Ovary (tissue), 9 donors: ENCODE results near the gene TRIM42. TPM values are rescaled to one million over a fixed set of nuclear protein-coding genes. Genes with fewer than 3 reads are reported as not detected.
A peak's percentile ranks its signal among the peaks of the same experiment; 100 is the strongest.

Experiments used
- DNase-seq, 5 donors: peaks; one replicate each; pipeline ENCODE4 v3.0.0-alpha.2; 2019 to 2020
- H3K27ac ChIP-seq, 2 donors: fragments of 200-600 bp; one replicate each; pipeline versions ENCODE4 v1.5.1 to v1.8.0; 2019 to 2022
- H3K27me3 ChIP-seq: fragments of 200-600 bp; one replicate; pipeline ENCODE4 v1.8.0; 2022
- H3K36me3 ChIP-seq: fragments of 200-600 bp; sonication (generic); one replicate; pipeline ENCODE4 v1.5.1; 2019
- H3K4me1 ChIP-seq: one replicate; pipeline ENCODE4 v1.8.1; 2013; ENCODE audit warnings: mild to moderate bottlenecking, moderate library complexity; ENCODE audit not compliant: insufficient read depth
- H3K4me3 ChIP-seq: fragments of 200-600 bp; sonication (generic); one replicate; pipeline ENCODE4 v1.5.1; 2017
- H3K9me3 ChIP-seq, 2 donors: fragments of 200-600 bp in 1 of 2; sonication (generic) in 1 of 2; one replicate each; pipeline versions ENCODE4 v1.5.1 to v1.8.1; 2013 to 2019; ENCODE audit warnings: mild to moderate bottlenecking in 1 of 2, moderate library complexity in 1 of 2
- EP300 ChIP-seq: sonication (generic); formaldehyde crosslinking; IDR thresholded peaks from one replicate; pipeline ENCODE4 v1.6.1; 2017; ENCODE audit warnings: antibody characterized with exemption
- POLR2A ChIP-seq: fragments of 450-650 bp; IDR thresholded peaks from one replicate; pipeline ENCODE4 v1.6.1; 2017; ENCODE audit warnings: antibody characterized with exemption, mild to moderate bottlenecking, moderate library complexity
- WGBS, 3 donors: extraction: QIAGEN DNeasy Blood & Tissue Kit in 1 of 3; methylation state at CpG; one replicate each; pipeline versions ENCODE4 v1.1.5 to v1.1.7; 2013 to 2017; 5-methylcytosine and 5-hydroxymethylcytosine counted together
- intact Hi-C, 4 donors: fragments of 100-400 bp; cut with DNase I; formaldehyde crosslinking; loops; one replicate each; pipeline versions ENCODE4 v1.11.0 to v1.15.1; 2022 to 2023
- polyA plus RNA-seq, 2 donors: library from polyadenylated mRNA; stranded (reverse); fragments of 200-250 nt in 1 of 2; fragments of 350-450 nt in 1 of 2; fragmentation: Illumina TruSeq in 1 of 2; extraction: RNeasy Lipid Tissue Mini Kit (QIAGEN cat#74804) in 1 of 2; gene quantifications; one replicate each; pipeline ENCODE4 v1.2.3, GENCODE V29; 2013 to 2014
- total RNA-seq, 7 donors: library from RNA; depleted of rRNA in 2 of 7; stranded (reverse); fragments of >200 nt in 2 of 7; fragmentation: NEBNext Ultra II Directional in 3 of 7; extraction: Animal tissue kit (Norgen Biotek cat#: 25700) in 3 of 7; gene quantifications; one replicate each; pipeline versions ENCODE4 v1.1.0 to v1.2.4, GENCODE V29; 2016 to 2023
- TF ChIP-seq, protein P1 (sequence below), 3 donors: fragments of 450-650 bp in 2 of 3; fragments of 200-600 bp in 1 of 3; IDR thresholded peaks; one replicate each; pipeline versions ENCODE4 v1.5.1 to v1.8.0; 2016 to 2022; ENCODE audit warnings: antibody characterized with exemption in 3 of 3, mild to moderate bottlenecking in 1 of 3
- donor health status: DM: no; HTN: no; CAD: no; lungs with moderate emphysema.
- donor health status: DM: no; HTN: no; CAD: no.
- donor health status: Bipolar disorder and iron deficiency.
- donor health status: DM: yes; HTN: yes; CAD: no.
- donor health status: DM: no; HTN: no; CAD: no.
- donor health status: DM: yes; HTN: yes; CAD: no.

TRIM42 gene
- total and polyA plus RNA-seq, 9 donors = not detected

DNA sequence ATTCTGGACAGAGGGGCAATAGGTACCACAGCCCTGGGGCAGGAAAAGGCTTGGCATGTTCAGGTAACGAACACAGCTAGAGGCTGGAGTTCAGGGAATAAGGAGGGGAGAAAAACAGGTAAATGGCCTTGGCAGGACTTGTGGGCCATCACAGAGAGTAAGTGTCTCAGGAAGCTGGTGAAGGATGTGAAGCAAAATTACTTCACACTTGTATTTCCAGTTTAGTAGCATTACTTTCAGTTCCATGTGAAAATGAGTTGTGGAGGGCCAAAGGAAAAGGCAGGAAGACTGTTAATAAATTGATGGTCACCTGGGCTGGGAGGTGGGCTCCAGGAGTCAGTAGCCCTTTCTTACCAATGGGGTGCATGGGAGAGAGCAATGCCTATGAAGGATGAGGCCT lies 25.6 kb downstream of the TRIM42 start:
- H3K27ac ChIP-seq = no peak overlapping the region
- intact Hi-C loops = no loop called here
- H3K9me3 ChIP-seq = peaks cover 0 to 8% of the 10 kb centered on the region in 2 donors
- no peaks in the 10 kb centered on the region for H3K36me3 ChIP-seq
- no peaks in the 10 kb centered on the region for H3K27me3 ChIP-seq
- no peak overlapping the region for H3K4me3 ChIP-seq
- peaks cover under 1% of the 10 kb centered on the region for H3K4me1 ChIP-seq
- no peak for DNase-seq
- WGBS, 3 donors = 76 to 94% (median 93%) methylated on average over 1 of the region's 1 CpG
- TF ChIP-seq POLR2A (no peak), EP300 (no peak)
- TF ChIP-seq, protein P1, sequence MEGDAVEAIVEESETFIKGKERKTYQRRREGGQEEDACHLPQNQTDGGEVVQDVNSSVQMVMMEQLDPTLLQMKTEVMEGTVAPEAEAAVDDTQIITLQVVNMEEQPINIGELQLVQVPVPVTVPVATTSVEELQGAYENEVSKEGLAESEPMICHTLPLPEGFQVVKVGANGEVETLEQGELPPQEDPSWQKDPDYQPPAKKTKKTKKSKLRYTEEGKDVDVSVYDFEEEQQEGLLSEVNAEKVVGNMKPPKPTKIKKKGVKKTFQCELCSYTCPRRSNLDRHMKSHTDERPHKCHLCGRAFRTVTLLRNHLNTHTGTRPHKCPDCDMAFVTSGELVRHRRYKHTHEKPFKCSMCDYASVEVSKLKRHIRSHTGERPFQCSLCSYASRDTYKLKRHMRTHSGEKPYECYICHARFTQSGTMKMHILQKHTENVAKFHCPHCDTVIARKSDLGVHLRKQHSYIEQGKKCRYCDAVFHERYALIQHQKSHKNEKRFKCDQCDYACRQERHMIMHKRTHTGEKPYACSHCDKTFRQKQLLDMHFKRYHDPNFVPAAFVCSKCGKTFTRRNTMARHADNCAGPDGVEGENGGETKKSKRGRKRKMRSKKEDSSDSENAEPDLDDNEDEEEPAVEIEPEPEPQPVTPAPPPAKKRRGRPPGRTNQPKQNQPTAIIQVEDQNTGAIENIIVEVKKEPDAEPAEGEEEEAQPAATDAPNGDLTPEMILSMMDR (IDR thresholded peaks at IDR 0.05) = no peak

DNA sequence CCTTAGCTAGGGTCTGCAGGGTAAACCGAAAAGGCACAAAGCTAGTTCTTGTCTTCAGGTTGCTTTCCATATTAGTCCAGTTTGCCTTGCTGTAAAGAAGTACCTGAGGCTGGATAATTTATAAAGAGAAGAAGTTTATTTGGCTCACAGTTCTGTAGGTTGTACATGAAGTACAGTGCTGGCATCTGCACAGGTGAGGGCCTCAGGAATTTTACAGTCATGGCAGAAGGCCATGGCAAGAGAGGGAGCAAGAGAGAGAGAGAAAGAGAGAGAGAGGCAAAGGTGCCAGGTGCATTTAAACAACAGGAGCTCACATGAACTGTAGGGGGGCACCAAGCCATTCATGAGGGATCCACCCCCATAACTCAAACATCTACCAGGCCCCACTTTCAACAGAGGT lies 26.9 kb downstream of the TRIM42 start:
- TF ChIP-seq, protein P1 (IDR thresholded peaks at IDR 0.05) = no peak
- no peak for TF ChIP-seq EP300
- no peak for TF ChIP-seq POLR2A
- H3K27me3 ChIP-seq = no peaks in the 10 kb centered on the region
- intact Hi-C loops = no loop called here
- H3K4me3 ChIP-seq = no peak overlapping the region
- H3K4me1 ChIP-seq = peaks cover 5% of the 10 kb centered on the region
- H3K27ac ChIP-seq = no peak overlapping the region
- WGBS, 3 donors = 86 to 90% (median 86%) methylated on average over 1 of the region's 1 CpG
- H3K36me3 ChIP-seq = no peaks in the 10 kb centered on the region
- H3K9me3 ChIP-seq = peaks cover 0 to 8% of the 10 kb centered on the region in 2 donors
- DNase-seq = no peak

DNA sequence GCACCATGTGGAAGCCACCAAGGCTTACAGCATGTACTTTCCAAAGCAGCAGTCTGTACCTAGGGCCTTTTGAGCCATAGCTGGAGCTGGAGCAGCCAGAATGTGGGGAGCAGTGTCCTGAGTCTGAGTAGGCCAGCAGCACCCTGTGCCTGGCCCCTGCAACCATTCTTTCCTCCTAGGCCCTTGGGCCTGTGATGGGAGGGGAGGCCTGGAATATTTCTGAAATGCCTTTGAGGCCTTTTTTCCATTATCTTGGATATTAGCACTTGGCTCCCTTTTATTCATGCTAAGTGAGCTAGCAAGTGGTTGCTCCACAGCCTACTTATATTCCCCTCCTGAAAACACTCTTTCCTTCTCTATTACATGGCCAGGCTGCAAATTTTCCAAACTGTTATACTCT lies 28.1 kb downstream of the TRIM42 start:
- Histone ChIP-seq H3K4me3 (no peak overlapping the region), H3K9me3 (peaks cover 0 to 8% of the 10 kb centered on the region in 2 donors), H3K36me3 (no peaks in the 10 kb centered on the region), H3K27ac (no peak overlapping the region), H3K4me1 (peaks cover 8% of the 10 kb centered on the region), H3K27me3 (no peaks in the 10 kb centered on the region)
- DNase-seq = no peak
- intact Hi-C loops = no loop called here
- no peak for TF ChIP-seq EP300
- TF ChIP-seq POLR2A = no peak
- TF ChIP-seq, protein P1 (IDR thresholded peaks at IDR 0.05) = no peak

DNA sequence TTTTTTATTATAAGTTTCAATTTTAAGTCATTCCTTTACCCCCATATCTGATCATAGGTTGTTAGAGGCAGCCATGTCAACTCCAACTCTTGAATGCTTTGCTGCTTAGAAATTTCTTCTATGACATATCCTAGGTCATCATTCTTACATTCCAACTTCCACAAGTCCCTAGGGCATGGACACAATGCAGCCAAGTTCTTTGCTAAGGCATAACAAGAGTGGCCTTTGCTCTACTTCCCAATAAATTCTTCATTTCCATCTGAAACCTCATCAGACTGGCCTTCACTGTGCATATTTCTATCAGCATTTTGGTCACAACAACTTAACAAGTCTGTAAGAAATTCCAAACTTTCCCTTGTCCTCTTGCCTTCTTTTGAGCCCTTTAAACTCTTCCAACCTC lies 28.5 kb downstream of the TRIM42 start:
- Histone ChIP-seq H3K4me3 (no peak overlapping the region), H3K36me3 (no peaks in the 10 kb centered on the region), H3K27ac (no peak overlapping the region), H3K4me1 (peaks cover 8% of the 10 kb centered on the region), H3K9me3 (peaks cover 0 to 8% of the 10 kb centered on the region in 2 donors), H3K27me3 (no peaks in the 10 kb centered on the region)
- intact Hi-C loops = no loop called here
- TF ChIP-seq EP300 = no peak
- TF ChIP-seq, protein P1 (IDR thresholded peaks at IDR 0.05) = no peak
- TF ChIP-seq POLR2A = no peak
- no peak for DNase-seq

DNA sequence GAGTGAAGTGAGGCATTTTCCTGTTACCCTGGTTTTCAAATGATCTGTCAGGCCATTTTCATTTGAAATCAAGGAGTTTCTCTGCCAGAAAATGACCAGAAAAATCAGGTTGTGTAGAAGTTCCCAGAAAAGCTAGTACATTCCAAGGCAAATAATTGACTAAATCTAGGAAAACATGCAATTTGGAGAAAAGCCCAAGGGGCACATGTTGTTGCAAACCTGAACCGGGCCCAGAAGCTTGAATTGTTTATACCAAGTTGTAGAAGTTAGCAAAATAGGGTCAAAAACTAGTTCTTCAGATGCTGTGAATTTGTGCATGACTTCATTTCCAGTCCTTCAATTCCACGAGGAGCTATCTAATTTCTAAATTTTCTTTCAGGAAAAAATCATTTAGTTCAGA lies 31.0 kb downstream of the TRIM42 start:
- Histone ChIP-seq H3K9me3 (peaks cover 0 to 8% of the 10 kb centered on the region in 2 donors), H3K4me3 (no peak overlapping the region), H3K4me1 (peaks cover 8% of the 10 kb centered on the region), H3K27ac (peak overlapping the region in 1 of 2 donors; percentile 46), H3K27me3 (no peaks in the 10 kb centered on the region), H3K36me3 (no peaks in the 10 kb centered on the region)
- intact Hi-C loops = no loop called here
- no peak for TF ChIP-seq POLR2A
- peak in 3 of 5 donors; percentile 29 to 65 (median 45) for DNase-seq
- 5 to 24% (median 7%) methylated on average over 2 of the region's 2 CpGs for WGBS, 3 donors
